Osteoblast (primary cell): ENCODE results near the gene HSBP1L1. TPM values are rescaled to one million over a fixed set of nuclear protein-coding genes. Genes with fewer than 3 reads are reported as not detected.

Experiments used
- DNase-seq: peaks from one replicate; pipeline ENCODE4 v3.0.0; 2011; ENCODE audit warnings: low spot score, mixed read lengths; ENCODE audit not compliant: insufficient read length; ENCODE audit errors: missing footprints
- H2AFZ ChIP-seq: 2 replicates; pipeline ENCODE4 v1.6.0; 2011; ENCODE audit warnings: mild to moderate bottlenecking, low read length
- H3K27ac ChIP-seq: 2 replicates; pipeline ENCODE4 v1.5.1; 2011; ENCODE audit warnings: mild to moderate bottlenecking, low read depth, low read length, moderate library complexity
- H3K27me3 ChIP-seq: 2 replicates; pipeline ENCODE4 v1.6.0; 2012; ENCODE audit warnings: mild to moderate bottlenecking, control low read depth, inconsistent platforms, low read length, moderate library complexity; ENCODE audit not compliant: insufficient read depth
- H3K36me3 ChIP-seq: 2 replicates; pipeline ENCODE4 v1.5.1; 2011; ENCODE audit warnings: mild to moderate bottlenecking, low read length, control low read depth, moderate library complexity; ENCODE audit not compliant: insufficient read depth
- H3K4me1 ChIP-seq: 2 replicates; pipeline ENCODE4 v1.5.1; 2011; ENCODE audit warnings: mild to moderate bottlenecking, low read length, control low read depth, moderate library complexity; ENCODE audit not compliant: insufficient read depth
- H3K4me2 ChIP-seq: 2 replicates; pipeline ENCODE4 v1.6.0; 2011; ENCODE audit warnings: mild to moderate bottlenecking, low read length; ENCODE audit not compliant: insufficient read depth
- H3K4me3 ChIP-seq: fragments of 200-600 bp; sonication (generic); 3 replicates; pipeline ENCODE4 v1.5.1; 2012; ENCODE audit warnings: mild to moderate bottlenecking, low read length, inconsistent platforms; ENCODE audit not compliant: insufficient read depth
- H3K79me2 ChIP-seq: 2 replicates; pipeline ENCODE4 v1.6.0; 2012; ENCODE audit warnings: mild to moderate bottlenecking, low read length, control low read depth, inconsistent platforms; ENCODE audit not compliant: insufficient read depth
- H3K9me3 ChIP-seq: 2 replicates; pipeline ENCODE4 v1.5.1; 2011; ENCODE audit warnings: low read depth, low read length, control low read depth
- H4K20me1 ChIP-seq: 2 replicates; pipeline ENCODE4 v1.6.0; 2012; ENCODE audit warnings: mild to moderate bottlenecking, low read length, control low read depth; ENCODE audit not compliant: insufficient read depth
- CTCF ChIP-seq: IDR thresholded peaks from 2 replicates; pipeline ENCODE4 v1.5.1; 2011; ENCODE audit warnings: mild to moderate bottlenecking, low read depth, low read length, moderate library complexity; ENCODE audit errors: extremely low read depth
- total RNA-seq: library from RNA; depleted of rRNA; stranded (reverse); fragments of >200 nt; gene quantifications from 2 replicates; pipeline ENCODE4 v1.2.3, GENCODE V29; 2012

Gene HSBP1L1
- total RNA-seq, 1 donor = 9.4 TPM

GRCh38 chr18:79983793-79984192 is 19.4 kb downstream of the HSBP1L1 start:
- Histone ChIP-seq H3K27ac (no peak overlapping the region), H2AFZ (no peak overlapping the region), H4K20me1 (peaks cover 82% of the 10 kb centered on the region), H3K4me2 (no peak overlapping the region), H3K4me3 (no peak overlapping the region), H3K79me2 (peaks cover 97% of the 10 kb centered on the region), H3K27me3 (no peaks in the 10 kb centered on the region), H3K36me3 (peaks cover 38% of the 10 kb centered on the region), H3K4me1 (peaks cover 18% of the 10 kb centered on the region), H3K9me3 (no peaks in the 10 kb centered on the region)
- no peak for TF ChIP-seq CTCF
- no peak for DNase-seq

GRCh38 chr18:79985172-79985571 is 20.7 kb downstream of the HSBP1L1 start:
- no peak for TF ChIP-seq CTCF
- H3K4me2 ChIP-seq = no peak overlapping the region
- H3K27me3 ChIP-seq = no peaks in the 10 kb centered on the region
- H2AFZ ChIP-seq = no peak overlapping the region
- peaks cover 70% of the 10 kb centered on the region for H4K20me1 ChIP-seq
- H3K4me1 ChIP-seq = peaks cover 23% of the 10 kb centered on the region
- H3K9me3 ChIP-seq = no peaks in the 10 kb centered on the region
- peaks cover 83% of the 10 kb centered on the region for H3K79me2 ChIP-seq
- H3K27ac ChIP-seq = no peak overlapping the region
- no peak for DNase-seq
- peaks cover 33% of the 10 kb centered on the region for H3K36me3 ChIP-seq
- H3K4me3 ChIP-seq = no peak overlapping the region

GRCh38 chr18:79986726-79987125 is 22.3 kb downstream of the HSBP1L1 start:
- Histone ChIP-seq H3K27me3 (no peaks in the 10 kb centered on the region), H3K27ac (peak overlapping the region; percentile 30), H3K9me3 (no peaks in the 10 kb centered on the region), H3K79me2 (peaks cover 67% of the 10 kb centered on the region), H3K4me2 (peak overlapping the region; percentile 89), H3K4me1 (peaks cover 23% of the 10 kb centered on the region), H2AFZ (no peak overlapping the region), H3K36me3 (peaks cover 33% of the 10 kb centered on the region), H3K4me3 (peak overlapping the region; percentile 95), H4K20me1 (peaks cover 54% of the 10 kb centered on the region)
- no peak for TF ChIP-seq CTCF
- peak; percentile 82 for DNase-seq

GRCh38 chr18:79987566-79987965 is 23.1 kb downstream of the HSBP1L1 start:
- H3K4me1 ChIP-seq = peaks cover 23% of the 10 kb centered on the region
- H2AFZ ChIP-seq = no peak overlapping the region
- TF ChIP-seq CTCF = no peak
- DNase-seq = peak; percentile 57
- peaks cover 46% of the 10 kb centered on the region for H4K20me1 ChIP-seq
- H3K4me2 ChIP-seq = peak overlapping the region; percentile 89
- H3K9me3 ChIP-seq = no peaks in the 10 kb centered on the region
- peaks cover 59% of the 10 kb centered on the region for H3K79me2 ChIP-seq
- H3K4me3 ChIP-seq = peak overlapping the region; percentile 95
- peaks cover 30% of the 10 kb centered on the region for H3K36me3 ChIP-seq
- H3K27me3 ChIP-seq = no peaks in the 10 kb centered on the region
- peak overlapping the region; percentile 96 for H3K27ac ChIP-seq
